IMR-90 (cell line): Measurements from ENCODE around the gene MAGEF1. TPM values are rescaled to one million over a fixed set of nuclear protein-coding genes. Genes with fewer than 3 reads are reported as not detected.

Source experiments
- ATAC-seq: fragments of 200-7000 bp; cut with Tn5 transposase; 2 replicates; pipeline ENCODE4 v1.9.1; 2020; ENCODE audit warnings: low read depth, mild to moderate bottlenecking, moderate library complexity
- BruUV-seq: library from RNA; stranded (reverse); fragments of 400-500 nt; replicated peaks from 2 replicates; lab custom pipeline; 2021; lab: Mats Ljungman, UMichigan
- CTCF ChIA-PET: fragments of 300-600 bp; formaldehyde crosslinking; extraction: SDS; loops from one replicate; lab custom pipeline; 2021; ENCODE audit warnings: antibody characterized with exemption; lab: Yijun Ruan, JAX
- POLR2A ChIA-PET: fragments of 300-600 bp; sonication (Branson Sonifier 250); formaldehyde crosslinking; loops from one replicate; lab custom pipeline; 2022; ENCODE audit warnings: antibody characterized with exemption; ENCODE audit not compliant: unreplicated experiment; lab: Charles Lee
- DNase-seq: peaks from one replicate; pipeline ENCODE4 v3.0.0; 2013
- H2AFZ ChIP-seq: replicated peaks from 2 replicates; pipeline ENCODE3; 2013; ENCODE audit warnings: low read length, mild to moderate bottlenecking; ENCODE audit not compliant: poor library complexity
- H2AK5ac ChIP-seq: 2 replicates; pipeline ENCODE4 v1.6.1; 2013; ENCODE audit warnings: low read depth, low read length, inconsistent platforms
- H2AK9ac ChIP-seq: replicated peaks from 2 replicates; pipeline ENCODE3; 2013; ENCODE audit warnings: mild to moderate bottlenecking, low read depth, low read length, moderate library complexity; ENCODE audit not compliant: poor library complexity
- H2BK120ac ChIP-seq: 2 replicates; pipeline ENCODE4 v1.6.1; 2013; ENCODE audit warnings: low read depth, low read length, inconsistent platforms
- H2BK15ac ChIP-seq: 3 replicates; pipeline ENCODE4 v1.6.1; 2013; ENCODE audit warnings: low read depth, low read length, inconsistent platforms
- H2BK20ac ChIP-seq: 2 replicates; pipeline ENCODE4 v1.6.1; 2013; ENCODE audit warnings: low read depth, mild to moderate bottlenecking, inconsistent platforms, low read length, moderate library complexity
- H2BK5ac ChIP-seq: 2 replicates; pipeline ENCODE4 v1.6.1; 2013; ENCODE audit warnings: mild to moderate bottlenecking, low read depth, low read length, inconsistent platforms; ENCODE audit not compliant: poor library complexity, severe bottlenecking
- H3K14ac ChIP-seq: replicated peaks from 2 replicates; pipeline ENCODE4 v1.6.1; 2013; ENCODE audit warnings: low read depth, low read length, inconsistent platforms
- H3K18ac ChIP-seq: 2 replicates; pipeline ENCODE4 v1.6.1; 2013; ENCODE audit warnings: low read depth, low read length, control low read depth
- H3K23ac ChIP-seq: 2 replicates; pipeline ENCODE4 v1.6.1; 2013; ENCODE audit warnings: low read depth, low read length, inconsistent platforms
- H3K27ac ChIP-seq: 2 replicates; pipeline ENCODE4 v1.5.1; 2013; ENCODE audit warnings: mild to moderate bottlenecking, control low read depth, low read length; ENCODE audit not compliant: insufficient read depth
- H3K27me3 ChIP-seq: 2 replicates; pipeline ENCODE4 v1.6.1; 2013; ENCODE audit warnings: low read length; ENCODE audit not compliant: control insufficient read depth, insufficient read depth
- H3K36me3 ChIP-seq: 2 replicates; pipeline ENCODE4 v1.6.1; 2013; ENCODE audit warnings: low read length, mixed read lengths; ENCODE audit not compliant: control insufficient read depth, insufficient read depth
- H3K4ac ChIP-seq: 2 replicates; pipeline ENCODE4 v1.6.1; 2013; ENCODE audit warnings: low read depth, low read length, inconsistent platforms
- H3K4me1 ChIP-seq: 2 replicates; pipeline ENCODE4 v1.6.1; 2013; ENCODE audit warnings: low read length, mixed read lengths; ENCODE audit not compliant: control insufficient read depth, insufficient read depth
- H3K4me2 ChIP-seq: 2 replicates; pipeline ENCODE4 v1.6.1; 2013; ENCODE audit warnings: low read depth, mild to moderate bottlenecking, control low read depth, low read length, moderate library complexity
- H3K4me3 ChIP-seq: 2 replicates; pipeline ENCODE4 v1.5.1; 2013; ENCODE audit warnings: low read depth, mild to moderate bottlenecking, control low read depth, low read length, moderate library complexity; ENCODE audit not compliant: insufficient read depth
- H3K56ac ChIP-seq: 2 replicates; pipeline ENCODE4 v1.6.1; 2013; ENCODE audit warnings: low read length, inconsistent platforms; ENCODE audit not compliant: insufficient read depth; ENCODE audit errors: extremely low read depth
- H3K79me1 ChIP-seq, 2 experiments: 2 replicates each; pipeline ENCODE4 v1.6.1; 2013; ENCODE audit warnings: low read length in 2 of 2, inconsistent platforms in 1 of 2, low read depth in 1 of 2
- H3K9ac ChIP-seq: 2 replicates; pipeline ENCODE4 v1.6.1; 2013; ENCODE audit warnings: low read depth, low read length, control low read depth
- H3K9me1 ChIP-seq: 2 replicates; pipeline ENCODE4 v1.6.1; 2013; ENCODE audit warnings: low read length, inconsistent platforms; ENCODE audit not compliant: insufficient read depth
- H3K9me3 ChIP-seq: 2 replicates; pipeline ENCODE4 v1.6.1; 2013; ENCODE audit warnings: low read length; ENCODE audit not compliant: control insufficient read depth, insufficient read depth
- H4K20me1 ChIP-seq: 2 replicates; pipeline ENCODE4 v1.6.1; 2013; ENCODE audit warnings: low read length, inconsistent platforms; ENCODE audit not compliant: insufficient read depth
- H4K5ac ChIP-seq: 2 replicates; pipeline ENCODE4 v1.6.1; 2013; ENCODE audit warnings: mild to moderate bottlenecking, low read depth, low read length, control low read depth
- H4K8ac ChIP-seq, 2 experiments: 2 replicates each; pipeline ENCODE4 v1.6.1; 2013; ENCODE audit warnings: low read depth in 2 of 2, low read length in 2 of 2, control low read depth in 1 of 2, inconsistent platforms in 1 of 2
- H4K91ac ChIP-seq: 2 replicates; pipeline ENCODE4 v1.6.1; 2013; ENCODE audit warnings: low read depth, low read length, inconsistent platforms; ENCODE audit not compliant: insufficient read depth
- BHLHE40 ChIP-seq: fragments of 150-350 bp; IDR thresholded peaks from 2 replicates; pipeline ENCODE4 v1.6.1; 2016; ENCODE audit warnings: mild to moderate bottlenecking, low read depth, low read length
- CEBPB ChIP-seq: IDR thresholded peaks from 2 replicates; pipeline ENCODE4 v1.6.1; 2012; ENCODE audit warnings: low read depth, low read length, improper control_type of control experiment
- CHD1 ChIP-seq: IDR thresholded peaks from 2 replicates; pipeline ENCODE4 v1.6.1; 2012; ENCODE audit warnings: low read depth, low read length, improper control_type of control experiment
- CTCF ChIP-seq: conservative IDR thresholded peaks from 2 replicates; pipeline ENCODE4 v1.5.1; 2012; ENCODE audit warnings: mild to moderate bottlenecking, low read depth, low read length, improper control_type of control experiment
- ELK1 ChIP-seq: fragments of 150-350 bp; IDR thresholded peaks from 2 replicates; pipeline ENCODE4 v1.6.1; 2016; ENCODE audit warnings: low read depth, mild to moderate bottlenecking, low read length, moderate library complexity, borderline replicate concordance
- FOS ChIP-seq: fragments of 150-350 bp; IDR thresholded peaks from 2 replicates; pipeline ENCODE4 v1.6.1; 2016; ENCODE audit warnings: low read depth, low read length
- MAFK ChIP-seq: IDR thresholded peaks from 2 replicates; pipeline ENCODE4 v1.6.1; 2012; ENCODE audit warnings: low read depth, low read length, improper control_type of control experiment
- MAZ ChIP-seq: IDR thresholded peaks from 2 replicates; pipeline ENCODE4 v1.6.1; 2012; ENCODE audit warnings: low read depth, mild to moderate bottlenecking, low read length, improper control_type of control experiment, moderate library complexity, borderline replicate concordance
- MXI1 ChIP-seq: IDR thresholded peaks from 2 replicates; pipeline ENCODE4 v1.6.1; 2012; ENCODE audit warnings: low read depth, mild to moderate bottlenecking, low read length, moderate library complexity, borderline replicate concordance
- NFE2L2 ChIP-seq: fragments of 150-350 bp; IDR thresholded peaks from 2 replicates; pipeline ENCODE4 v1.6.1; 2016; ENCODE audit warnings: low read depth, mild to moderate bottlenecking, low read length
- POLR2A ChIP-seq: IDR thresholded peaks from 2 replicates; pipeline ENCODE4 v1.6.1; 2012; ENCODE audit warnings: mild to moderate bottlenecking, low read depth, low read length
- RAD21 ChIP-seq: IDR thresholded peaks from 2 replicates; pipeline ENCODE4 v1.6.1; 2012; ENCODE audit warnings: low read length, improper control_type of control experiment
- RCOR1 ChIP-seq: IDR thresholded peaks from 2 replicates; pipeline ENCODE4 v1.6.1; 2012; ENCODE audit warnings: mild to moderate bottlenecking, low read length, improper control_type of control experiment; ENCODE audit not compliant: insufficient replicate concordance
- RFX5 ChIP-seq: IDR thresholded peaks from 2 replicates; pipeline ENCODE4 v1.8.0; 2012; ENCODE audit warnings: low read depth, mild to moderate bottlenecking, low read length, moderate library complexity
- WGBS, 2 experiments: methylation state at CpG; one replicate each; pipeline versions ENCODE4 v1.1.5 to v1.1.7; 2013; ENCODE audit warnings: missing lambda C conversion rate in 2 of 2; ENCODE audit not compliant: insufficient read length in 1 of 2; ENCODE audit errors: extremely low coverage in 2 of 2; 5-methylcytosine and 5-hydroxymethylcytosine counted together
- dilution Hi-C: fragments of 300-500 bp; cut with HindIII; formaldehyde crosslinking; loops from one replicate; pipeline ENCODE4 v1.14.3; 2018; ENCODE audit warnings: low sequenced_read_pairs; ENCODE audit not compliant: unreplicated experiment
- in situ Hi-C: fragments of 300-500 bp; cut with MboI; formaldehyde crosslinking; loops from 3 replicates; pipeline ENCODE4 v1.14.3; 2019; ENCODE audit warnings: low sequenced_read_pairs, inconsistent platforms, mixed read lengths
- intact Hi-C: fragments of 100-400 bp; cut with micrococcal nuclease; formaldehyde crosslinking; loops from 2 replicates; pipeline ENCODE4 v1.10.0; 2022
- polyA plus RNA-seq, 3 experiments: library from polyadenylated mRNA; depleted of rRNA; stranded (reverse); fragments of >200 nt; gene quantifications; 2 replicates each; pipeline ENCODE4 v1.2.3, GENCODE V29; 2012; ENCODE audit warnings: low replicate concordance in 1 of 3
- total RNA-seq: library from RNA; depleted of rRNA; stranded (reverse); fragments of >200 nt; gene quantifications from 2 replicates; pipeline ENCODE4 v1.2.3, GENCODE V29; 2012
- TF ChIP-seq, protein P1 (sequence below): fragments of 150-350 bp; IDR thresholded peaks from 2 replicates; pipeline ENCODE4 v1.6.1; 2017; ENCODE audit warnings: mild to moderate bottlenecking, antibody characterized with exemption, low read length, low read depth

MAGEF1 gene
- total and polyA plus RNA-seq, 2 of the 4 experiments (the other 2 are of a cell fraction): 10.6 to 19.4 TPM

DNA sequence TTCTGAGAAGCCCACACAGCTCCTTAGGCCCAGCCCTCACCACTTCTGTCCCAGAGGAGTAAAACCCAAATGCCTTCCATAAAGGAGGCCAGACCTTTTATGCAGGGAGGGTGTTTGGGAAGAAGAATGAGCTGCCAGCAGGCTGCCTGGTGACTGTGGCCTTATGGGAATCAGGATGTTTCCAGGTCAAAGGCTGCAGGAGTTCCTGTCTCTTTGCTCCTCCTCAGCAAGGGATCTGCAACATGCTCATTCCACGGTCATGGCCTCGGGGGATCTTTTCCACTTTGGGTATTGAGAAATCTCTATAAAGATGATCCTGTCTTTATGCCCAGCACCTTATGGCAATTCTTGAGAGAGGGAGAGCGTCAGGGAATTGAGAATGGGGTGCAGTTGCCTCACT, 25.2 kb upstream of the MAGEF1 start:
- in situ Hi-C loops (no loop called here), intact Hi-C loops (no loop called here), dilution Hi-C loops (no loop called here)
- H4K5ac ChIP-seq: no peak overlapping the region
- H4K8ac ChIP-seq: no peak overlapping the region
- H3K9me1 ChIP-seq: peaks cover 6% of the 10 kb centered on the region; the same call in 1 of the 2 replicates
- CTCF ChIA-PET: interaction anchor here (0.8 to 1.7 kb wide), 3 partner anchors 10 to 176 kb away, joined by 3 to 6 read pairs (median 5); partner anchors contain the start of gene EPHB3
- H3K36me3 ChIP-seq: no peaks in the 10 kb centered on the region
- no peak overlapping the region for H2BK5ac ChIP-seq
- H3K27ac ChIP-seq: no peak overlapping the region
- H3K23ac ChIP-seq: 0 out of 2 replicates have a peak overlapping the region, but pooled peaks have one; percentile 13
- H3K9ac ChIP-seq: no peak overlapping the region
- DNase-seq: no peak
- H2AFZ ChIP-seq: no peak overlapping the region
- H3K79me1 ChIP-seq: no peaks in the 10 kb centered on the region
- H2AK5ac ChIP-seq: no peak overlapping the region
- no peak overlapping the region for H3K4ac ChIP-seq
- no peaks in the 10 kb centered on the region for H4K20me1 ChIP-seq
- H2BK20ac ChIP-seq: no peak overlapping the region
- no peak for ATAC-seq
- H3K56ac ChIP-seq: no peak overlapping the region
- H2AK9ac ChIP-seq: no peak overlapping the region
- no peak overlapping the region for H3K4me2 ChIP-seq
- BruUV-seq: no TSS peak
- no CpG with 5 or more reads among the region's 3 CpGs for WGBS, 2 experiments
- no peak overlapping the region for H3K18ac ChIP-seq
- POLR2A ChIA-PET: no interaction called here
- H3K27me3 ChIP-seq: peaks cover 12% of the 10 kb centered on the region
- no peak overlapping the region for H4K91ac ChIP-seq
- TF ChIP-seq MAZ (no peak), MAFK (no peak), RCOR1 (no peak), BHLHE40 (no peak), POLR2A (no peak), NFE2L2 (no peak), CEBPB (no peak), CHD1 (no peak), MXI1 (no peak), RFX5 (no peak), CTCF (no peak), FOS (no peak), RAD21 (no peak), ELK1 (no peak)
- TF ChIP-seq, protein P1, sequence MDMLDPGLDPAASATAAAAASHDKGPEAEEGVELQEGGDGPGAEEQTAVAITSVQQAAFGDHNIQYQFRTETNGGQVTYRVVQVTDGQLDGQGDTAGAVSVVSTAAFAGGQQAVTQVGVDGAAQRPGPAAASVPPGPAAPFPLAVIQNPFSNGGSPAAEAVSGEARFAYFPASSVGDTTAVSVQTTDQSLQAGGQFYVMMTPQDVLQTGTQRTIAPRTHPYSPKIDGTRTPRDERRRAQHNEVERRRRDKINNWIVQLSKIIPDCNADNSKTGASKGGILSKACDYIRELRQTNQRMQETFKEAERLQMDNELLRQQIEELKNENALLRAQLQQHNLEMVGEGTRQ: no peak
- H3K14ac ChIP-seq: no peak overlapping the region
- H3K4me3 ChIP-seq: no peak overlapping the region
- no peak overlapping the region for H2BK15ac ChIP-seq
- H3K4me1 ChIP-seq: peaks cover 8% of the 10 kb centered on the region
- H3K9me3 ChIP-seq: no peaks in the 10 kb centered on the region
- no peak overlapping the region for H2BK120ac ChIP-seq
